ENCODE results near the gene DMD. TPM values are rescaled to one million over a fixed set of nuclear protein-coding genes. Genes with fewer than 3 reads are reported as not detected.

Gene DMD
- polyA plus RNA-seq, 3 donors: 0.23 TPM; not detected in 2

DNA sequence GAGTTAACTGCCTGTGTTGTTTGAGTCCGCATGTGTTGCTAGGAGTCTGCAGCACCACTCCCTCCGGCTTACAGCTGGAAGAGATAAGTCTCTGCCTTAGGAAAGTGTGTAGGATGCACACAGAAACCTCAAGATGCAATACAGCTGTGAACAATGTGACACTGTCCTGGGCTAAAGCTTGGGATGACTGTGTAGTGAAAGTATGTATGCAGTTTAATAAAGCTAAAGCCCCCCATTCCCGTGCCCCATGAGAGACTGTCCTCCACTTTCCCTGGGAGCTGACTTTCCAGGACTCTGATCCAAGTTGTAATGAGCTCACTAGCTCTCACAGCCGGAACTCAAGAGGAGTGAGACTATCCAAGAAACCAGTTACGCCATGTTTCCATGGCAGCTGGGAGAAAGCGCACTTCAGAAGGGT is 1982.9 kb downstream of the DMD start:
- H3K27ac ChIP-seq (ENCODE audit: low read depth in 1 of 2, low read length in 2 of 2): no peak overlapping the region
- 100% methylated on average over 1 of the region's 6 CpGs for WGBS (ENCODE audit: insufficient coverage)

GRCh38 chrX:31227250-31227649 is 1984.1 kb downstream of the DMD start:
- H3K4me1 Mint-ChIP-seq: peaks cover 13% of the 10 kb centered on the region
- no CpG with 5 or more reads among the region's 2 CpGs for WGBS (ENCODE audit: insufficient coverage)

More for the DNA sequence above, 1982.9 kb downstream of the DMD start:
- Mint-ChIP-seq H3K9me3 (peaks cover 0 to 1% (median 0%) of the 10 kb centered on the region in 7 donors), H3K27ac (peak overlapping the region in 4 of 7 donors; percentile 32 to 57 (median 46)), H3K27me3 (ENCODE audit: low read depth in 3 of 3) (peaks cover 0 to 3% (median 0%) of the 10 kb centered on the region in 3 donors), H3K4me1 (peaks cover 13% of the 10 kb centered on the region), H3K36me3 (no peaks in the 10 kb centered on the region), H3K4me3 (peak overlapping the region in 1 of 2 donors; percentile 37)
- Histone ChIP-seq H3K9ac (ENCODE audit: insufficient read depth, low read length, poor library complexity, severe bottlenecking) (no peak overlapping the region), H3K4me3 (replicated peaks in 1 of 3; ENCODE audit: low read depth in 2 of 3, low read length in 3 of 3) (no peak overlapping the region), H3K27me3 (ENCODE audit: control insufficient read depth in 2 of 2, insufficient read depth in 2 of 2, low read length in 2 of 2) (no peaks in the 10 kb centered on the region), H3K4me1 (ENCODE audit: control insufficient read depth in 1 of 2, insufficient read depth in 2 of 2, low read length in 2 of 2) (peaks cover 6 to 9% of the 10 kb centered on the region in 2 donors), H3K79me2 (ENCODE audit: insufficient read depth, low read length) (no peaks in the 10 kb centered on the region), H3K36me3 (replicated peaks in 1 of 2; ENCODE audit: control insufficient read depth in 1 of 2, insufficient read depth in 2 of 2, low read length in 2 of 2) (no peaks in the 10 kb centered on the region), H2AFZ (ENCODE audit: insufficient read depth, low read depth, low read length, poor library complexity, severe bottlenecking) (no peak overlapping the region), H3K9me3 (replicated peaks in 1 of 2; ENCODE audit: control insufficient read depth in 1 of 2, insufficient read depth in 1 of 2, low read length in 2 of 2) (no peaks in the 10 kb centered on the region), H4K20me1 (ENCODE audit: insufficient read depth, low read length) (no peaks in the 10 kb centered on the region), H3K4me2 (replicated peaks; ENCODE audit: extremely low read depth, low read length, poor library complexity, severe bottlenecking) (peak overlapping the region; percentile 16)
- no peak for TF ChIP-seq CTCF (IDR thresholded peaks at IDR 0.05)
- no peak for DNase-seq
- intact Hi-C loops (cut with micrococcal nuclease): no loop called here

More at GRCh38 chrX:31227250-31227649, 1984.1 kb downstream of the DMD start:
- Histone ChIP-seq H3K9ac (ENCODE audit: insufficient read depth, low read length, poor library complexity, severe bottlenecking) (no peak overlapping the region), H3K27me3 (ENCODE audit: control insufficient read depth in 2 of 2, insufficient read depth in 2 of 2, low read length in 2 of 2) (no peaks in the 10 kb centered on the region), H3K27ac (ENCODE audit: low read depth in 1 of 2, low read length in 2 of 2) (no peak overlapping the region), H3K9me3 (replicated peaks in 1 of 2; ENCODE audit: control insufficient read depth in 1 of 2, insufficient read depth in 1 of 2, low read length in 2 of 2) (no peaks in the 10 kb centered on the region), H2AFZ (ENCODE audit: insufficient read depth, low read depth, low read length, poor library complexity, severe bottlenecking) (no peak overlapping the region), H3K4me2 (replicated peaks; ENCODE audit: extremely low read depth, low read length, poor library complexity, severe bottlenecking) (no peak overlapping the region), H3K4me1 (ENCODE audit: control insufficient read depth in 1 of 2, insufficient read depth in 2 of 2, low read length in 2 of 2) (peaks cover 6 to 9% of the 10 kb centered on the region in 2 donors), H3K36me3 (replicated peaks in 1 of 2; ENCODE audit: control insufficient read depth in 1 of 2, insufficient read depth in 2 of 2, low read length in 2 of 2) (no peaks in the 10 kb centered on the region), H4K20me1 (ENCODE audit: insufficient read depth, low read length) (no peaks in the 10 kb centered on the region), H3K79me2 (ENCODE audit: insufficient read depth, low read length) (no peaks in the 10 kb centered on the region), H3K4me3 (replicated peaks in 1 of 3; ENCODE audit: low read depth in 2 of 3, low read length in 3 of 3) (no peak overlapping the region)
- H3K4me3 Mint-ChIP-seq: no peak overlapping the region
- H3K9me3 Mint-ChIP-seq: peaks cover 0 to 1% (median 0%) of the 10 kb centered on the region in 7 donors
- H3K27me3 Mint-ChIP-seq (ENCODE audit: low read depth in 3 of 3): peaks cover 0 to 3% (median 0%) of the 10 kb centered on the region in 3 donors
- H3K27ac Mint-ChIP-seq: no peak overlapping the region
- TF ChIP-seq CTCF (IDR thresholded peaks at IDR 0.05): no peak
- no peaks in the 10 kb centered on the region for H3K36me3 Mint-ChIP-seq
- DNase-seq: no peak
- intact Hi-C loops (cut with micrococcal nuclease): no loop called here

All from CD14-positive monocyte (primary cell).